CD4-positive, alpha-beta T cell treated with Interleukin-4 for 1 hour (primary cell): ENCODE data around the gene LZTS3.
A peak's percentile ranks its signal among the peaks of the same experiment; 100 is the strongest.
"Not testable (repeated sequence)": the region's sequence is repeated elsewhere in the genome, so short reads cannot be mapped to it uniquely, and the experiment has no call there.

Experiments used
- DNase-seq, 2 donors: peaks; one replicate each; pipeline ENCODE4 v3.0.0-alpha.2; 2020 to 2022

LZTS3 gene

DNA sequence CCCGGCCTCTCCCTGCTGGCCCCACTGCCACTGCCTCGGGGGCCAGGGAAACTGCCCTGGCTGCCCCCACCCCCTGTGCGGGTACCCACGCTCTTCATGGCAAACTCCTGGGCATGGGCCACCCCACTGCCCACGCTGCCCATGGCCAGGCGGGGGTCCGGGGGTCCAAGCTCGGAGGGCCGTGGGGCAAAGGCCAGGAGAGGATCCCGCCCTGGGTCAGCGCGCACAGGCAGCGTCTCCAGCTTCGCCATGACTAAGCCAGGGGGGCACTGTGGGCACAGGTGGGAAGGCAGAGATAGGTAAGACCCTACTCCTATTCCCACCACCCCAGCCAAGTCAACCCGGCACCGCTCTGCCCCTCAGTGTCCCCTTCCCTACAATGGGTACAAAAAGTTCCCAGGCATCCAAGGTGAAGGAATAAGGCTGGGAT, 6.4 kb downstream of the LZTS3 start:
- DNase-seq = no peak

DNA sequence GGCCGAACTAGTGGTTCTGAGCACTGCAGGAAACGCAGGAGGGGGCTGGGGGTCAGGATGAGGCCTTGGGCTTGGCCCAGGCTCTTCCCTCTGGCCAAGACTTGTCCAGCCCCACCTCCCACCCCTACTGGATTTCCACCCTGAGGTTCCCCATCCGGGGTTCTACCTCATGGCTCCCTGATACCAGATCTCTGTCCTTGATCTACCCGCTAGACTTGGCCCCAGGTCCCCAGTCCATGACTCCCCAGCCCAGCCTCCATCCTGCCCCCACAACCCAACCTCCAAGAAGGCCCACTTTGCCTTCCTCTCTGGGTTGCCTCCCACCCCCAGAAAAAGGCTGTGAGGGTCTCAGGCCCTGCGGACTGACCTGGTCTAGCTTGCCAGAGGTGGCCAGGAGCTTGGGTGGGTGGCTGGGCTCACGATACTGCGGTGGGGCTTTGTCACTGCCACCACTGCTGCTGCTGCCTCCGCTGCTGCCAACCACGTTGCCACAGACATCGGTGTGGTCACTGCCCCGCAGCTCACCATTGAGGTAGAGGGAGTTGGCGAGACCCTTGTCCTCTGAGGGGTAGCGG, 6.9 kb downstream of the LZTS3 start:
- DNase-seq = no peak

DNA sequence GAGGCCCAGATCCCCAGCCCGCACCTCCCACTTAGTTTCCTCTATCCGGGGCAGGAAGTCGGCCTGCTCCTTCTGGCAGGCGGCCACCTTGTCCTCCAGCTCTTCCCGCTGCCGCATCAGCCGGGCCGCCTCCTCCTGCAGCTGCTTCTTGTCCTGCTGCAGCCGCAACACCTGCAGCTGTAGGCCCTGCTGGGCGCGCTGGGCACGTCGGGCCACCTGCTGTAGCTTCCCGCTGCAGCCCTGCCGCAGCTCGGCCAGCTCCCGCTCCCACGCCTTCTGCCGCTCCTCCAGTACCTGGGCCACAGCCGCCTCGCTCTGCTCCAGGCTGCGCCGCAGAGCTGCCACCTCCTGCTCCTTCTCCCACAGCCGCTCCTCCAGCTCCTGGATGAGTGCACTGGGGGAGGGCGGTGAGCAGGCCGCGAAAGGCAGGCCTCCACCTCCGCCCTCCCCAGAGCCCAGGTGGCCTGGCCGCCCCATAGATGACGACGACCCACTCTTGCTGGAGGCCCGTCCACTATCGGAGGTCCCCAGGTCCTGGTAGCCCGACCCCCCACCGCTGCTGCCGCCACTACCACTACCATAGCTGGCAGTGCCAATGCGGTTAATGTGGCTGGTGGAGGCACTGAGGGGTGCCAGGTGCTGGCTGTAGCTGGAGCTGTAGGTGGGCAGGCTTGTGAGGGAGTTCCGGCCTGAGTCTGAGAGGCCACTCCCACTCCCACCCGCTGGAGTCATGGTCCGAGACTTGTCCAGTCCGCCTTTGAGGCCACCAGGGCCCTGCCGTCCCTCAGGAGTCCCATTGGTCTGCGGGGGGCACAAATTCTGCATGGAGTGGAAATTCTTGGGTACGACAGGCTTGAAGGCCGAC, 7.6 kb downstream of the LZTS3 start:
- DNase-seq = no peak

DNA sequence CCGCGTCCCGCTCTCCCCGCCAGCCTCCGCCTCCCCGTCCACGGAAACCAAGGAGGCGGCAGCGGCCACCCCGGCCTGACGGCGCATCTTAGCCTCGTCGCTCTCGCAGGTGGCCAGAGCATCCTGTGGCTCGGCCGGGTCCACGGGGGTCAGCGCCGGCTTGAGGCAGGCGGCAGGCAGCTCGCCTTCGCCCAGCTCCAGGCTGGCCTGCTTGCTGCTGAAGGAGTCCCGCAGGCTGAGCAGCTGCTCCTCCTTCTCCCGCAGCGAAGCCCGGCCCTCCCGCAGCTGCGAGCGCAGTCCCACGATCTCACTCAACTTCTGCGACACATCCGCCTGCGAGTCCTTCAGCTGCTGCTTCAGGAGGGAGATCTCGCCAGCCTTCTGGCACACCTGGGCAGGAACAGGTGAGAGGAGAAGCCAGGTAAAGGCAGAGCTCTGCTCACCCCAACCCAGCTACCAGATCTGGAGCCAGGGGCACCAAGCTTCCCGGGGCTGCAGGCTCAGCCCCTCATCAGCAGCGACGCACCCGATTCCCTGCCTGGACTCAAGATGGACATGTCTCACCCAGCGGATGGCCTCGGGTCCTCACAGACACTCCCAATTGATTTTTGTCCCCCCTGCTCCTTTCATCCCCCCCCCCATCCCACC, 8.5 kb downstream of the LZTS3 start:
- no peak for DNase-seq

DNA sequence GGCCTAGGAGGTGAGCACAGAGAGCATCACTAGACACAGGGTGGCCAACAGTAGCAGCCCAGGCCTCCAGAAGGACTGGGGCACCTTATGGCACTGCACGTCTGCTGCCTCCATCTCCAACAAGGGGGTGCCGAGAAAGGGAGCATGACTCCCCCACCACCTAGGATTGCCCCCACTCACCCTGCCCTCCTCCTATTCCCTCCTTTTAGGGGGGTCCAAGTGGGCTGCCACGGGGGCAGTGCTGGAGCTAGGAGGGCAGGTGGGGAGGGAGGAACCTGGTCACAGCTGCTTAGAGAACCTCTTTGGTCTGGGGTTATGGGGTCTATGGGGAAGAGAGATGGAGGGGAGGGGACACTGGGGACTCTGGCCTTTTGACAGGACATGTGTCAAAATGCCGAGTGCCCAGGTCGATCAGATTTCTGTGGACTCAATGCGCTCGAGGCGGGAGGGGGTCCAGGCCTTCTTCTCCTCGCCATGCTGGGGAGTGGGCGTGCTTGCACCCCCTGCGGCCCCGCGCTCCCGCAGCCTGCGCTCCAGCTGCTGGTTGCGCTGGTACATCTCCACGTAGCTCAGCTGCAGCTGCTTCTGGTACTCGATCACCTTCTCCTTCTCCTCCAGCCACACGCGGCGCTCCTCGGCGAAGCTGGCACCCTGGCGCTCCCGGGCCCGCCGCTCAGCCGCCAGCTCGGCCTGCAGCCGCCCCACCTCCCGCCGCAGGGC, 9.1 kb downstream of the LZTS3 start:
- no peak for DNase-seq

DNA sequence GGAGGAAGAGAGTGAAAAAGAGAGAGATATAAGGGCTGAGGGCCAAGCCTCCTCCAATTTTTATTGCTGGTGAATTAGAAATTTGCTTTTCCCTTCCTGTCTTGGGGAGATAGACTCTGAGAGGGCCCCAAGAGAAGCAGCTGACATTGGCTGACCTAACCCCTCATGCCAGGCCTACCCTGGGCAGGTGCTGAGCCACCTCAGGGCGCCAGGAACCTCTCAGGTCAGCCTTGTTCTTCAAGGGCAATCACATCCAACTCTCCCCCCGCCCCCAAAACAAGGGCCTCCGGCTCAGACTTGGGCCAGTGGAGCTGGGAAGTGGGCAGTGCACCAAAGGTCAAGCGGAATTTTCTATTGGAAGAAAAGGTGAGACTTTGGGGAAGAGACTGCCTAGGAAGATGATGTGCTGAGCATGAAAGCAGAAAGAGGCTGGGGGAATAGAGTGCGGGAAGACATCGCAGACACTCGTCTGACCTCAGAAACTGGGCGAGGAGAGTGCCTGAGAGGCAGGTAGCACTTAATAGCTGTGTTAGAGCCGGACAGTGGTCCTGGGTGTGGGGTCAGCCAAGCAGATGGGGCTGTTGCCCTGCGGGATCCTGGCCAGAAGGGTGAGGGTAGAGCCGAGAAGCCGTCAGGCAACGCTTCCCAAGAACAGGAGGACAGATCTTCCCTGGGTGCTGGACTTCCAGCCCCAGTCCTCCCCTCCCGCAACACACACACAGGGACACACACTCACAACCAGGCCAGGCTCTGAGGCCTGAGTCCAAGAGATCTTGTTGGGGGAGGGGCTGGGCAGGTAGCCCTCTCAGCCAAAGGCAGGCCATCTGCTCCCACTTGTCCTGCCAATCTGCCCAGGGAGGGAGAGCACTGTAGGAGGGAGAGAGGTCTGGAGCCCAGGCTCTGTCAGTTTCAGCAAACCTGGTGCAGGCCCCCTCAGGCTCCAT, 10.0 kb downstream of the LZTS3 start:
- DNase-seq = no peak

DNA sequence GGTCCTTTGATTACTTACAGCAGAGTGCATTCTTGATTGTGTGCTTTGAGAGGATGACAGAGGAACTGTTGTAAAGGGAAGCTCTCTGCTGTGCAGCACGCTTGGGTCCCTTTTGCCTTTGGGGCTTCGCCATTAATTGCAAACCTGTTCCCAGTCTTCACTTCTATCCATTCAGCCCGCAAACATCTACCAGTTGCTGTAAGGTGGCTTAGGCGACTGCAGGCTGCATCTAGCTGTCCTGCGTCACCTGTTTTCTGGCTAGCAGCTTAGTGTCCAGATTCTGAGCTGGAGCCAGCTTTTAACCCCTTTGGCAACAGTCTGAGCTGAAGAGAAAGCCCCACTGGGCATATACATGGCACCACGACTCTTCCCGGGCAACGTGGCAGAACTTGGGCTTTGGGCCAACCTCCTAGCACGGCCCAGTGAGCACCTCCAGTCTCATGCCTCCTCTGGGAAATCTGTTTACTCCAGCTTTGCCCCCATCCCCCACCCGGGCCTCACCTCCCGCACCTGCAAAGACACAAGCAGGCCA, 11.2 kb downstream of the LZTS3 start:
- DNase-seq = no peak

DNA sequence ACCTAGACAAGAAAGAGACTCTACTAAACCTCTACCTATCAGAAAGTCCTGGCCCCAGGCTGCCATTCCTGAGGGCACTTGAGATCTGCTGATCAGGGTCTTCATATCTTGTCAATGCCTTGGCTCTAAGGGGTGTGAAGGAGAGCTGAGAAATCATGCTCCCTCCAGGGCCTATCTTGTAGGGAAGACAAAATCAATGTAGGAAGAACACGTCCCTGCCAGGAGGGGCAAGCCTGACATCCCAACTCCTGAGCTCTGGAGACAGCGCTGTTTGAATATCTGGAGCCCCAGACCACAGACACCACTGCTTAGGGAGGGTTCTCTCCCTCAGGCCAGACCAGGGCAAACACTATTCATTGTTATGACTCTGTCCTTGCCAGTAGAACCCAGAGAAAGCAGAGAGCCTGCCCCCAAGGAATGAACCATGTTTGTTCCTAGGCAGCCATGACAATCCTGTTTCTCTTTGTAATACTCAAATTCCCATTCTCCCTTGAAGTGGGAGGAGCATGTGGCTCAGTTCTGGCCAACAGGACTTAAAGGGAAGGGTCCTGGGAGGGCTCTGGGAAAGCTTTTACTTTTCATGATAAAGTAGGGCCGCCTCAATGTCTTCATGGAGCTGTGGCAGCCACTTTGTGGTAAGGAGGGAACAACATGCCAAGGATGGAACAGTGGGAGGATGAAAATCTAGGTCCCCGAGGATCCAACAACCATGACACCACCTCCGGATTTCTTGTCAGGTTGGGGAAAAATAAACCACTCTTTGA, 11.9 kb downstream of the LZTS3 start:
- no peak for DNase-seq

DNA sequence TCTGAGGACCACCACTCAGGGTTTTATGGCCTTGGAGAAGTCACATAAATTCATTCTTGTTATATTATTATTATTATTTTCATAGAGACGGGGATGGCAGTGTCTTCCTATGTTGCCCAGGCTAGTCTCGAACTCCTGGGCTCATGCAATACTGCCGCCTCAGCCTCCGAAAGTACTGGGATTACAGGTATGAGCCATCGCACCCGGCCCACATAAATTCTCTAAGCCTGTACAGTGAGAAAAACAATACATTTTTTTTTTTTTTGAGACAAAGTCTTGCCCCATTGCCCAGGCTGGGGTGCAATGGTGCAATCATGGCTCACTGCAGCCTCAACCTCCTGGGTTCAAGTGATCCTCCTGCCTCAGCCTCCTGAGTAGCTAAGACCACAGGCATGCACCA, 12.9 kb downstream of the LZTS3 start:
- no peak for DNase-seq

DNA sequence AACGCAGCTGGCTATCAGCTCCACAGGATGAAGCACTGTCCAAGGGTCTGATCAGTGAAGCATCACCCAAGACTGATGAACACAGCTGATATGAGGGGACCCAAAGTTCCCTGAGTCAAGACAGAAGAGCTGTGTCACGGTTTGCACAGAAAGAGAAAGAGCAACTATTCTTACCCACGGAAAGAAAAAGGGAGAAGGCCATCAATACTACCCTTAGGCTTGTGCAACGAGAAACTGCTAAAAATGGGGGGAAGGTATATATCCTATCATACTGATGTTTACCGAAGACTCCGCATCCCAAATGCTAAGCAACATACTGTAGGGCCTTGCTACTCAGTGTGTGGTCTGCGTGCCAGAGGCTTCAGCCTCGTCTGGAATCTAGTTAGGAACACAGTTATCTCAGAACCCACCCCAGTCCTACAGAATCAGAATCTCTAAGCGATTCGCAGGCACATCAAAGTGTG, 14.3 kb downstream of the LZTS3 start:
- DNase-seq = peak in 1 of 2 donors; percentile 24

DNA sequence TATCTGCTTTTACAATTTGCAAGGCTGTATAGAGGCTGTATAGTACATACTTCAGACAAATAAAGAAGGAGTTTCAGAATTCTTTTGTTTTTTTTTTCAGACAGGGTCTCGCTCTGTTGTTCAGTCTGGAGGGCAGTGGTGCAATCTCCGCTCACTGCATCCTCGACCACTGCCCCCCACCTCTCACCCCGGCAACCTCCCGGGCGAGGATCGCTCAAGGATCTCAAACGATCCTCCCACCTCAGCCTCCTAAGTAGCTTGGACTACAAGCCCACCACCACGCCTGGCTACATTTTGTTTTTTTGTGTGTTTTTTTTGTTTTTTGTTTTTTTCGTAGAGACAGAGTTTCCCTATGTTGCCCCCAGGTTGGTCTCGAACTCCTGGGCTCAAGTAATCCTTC, 15.5 kb downstream of the LZTS3 start:
- no peak for DNase-seq

DNA sequence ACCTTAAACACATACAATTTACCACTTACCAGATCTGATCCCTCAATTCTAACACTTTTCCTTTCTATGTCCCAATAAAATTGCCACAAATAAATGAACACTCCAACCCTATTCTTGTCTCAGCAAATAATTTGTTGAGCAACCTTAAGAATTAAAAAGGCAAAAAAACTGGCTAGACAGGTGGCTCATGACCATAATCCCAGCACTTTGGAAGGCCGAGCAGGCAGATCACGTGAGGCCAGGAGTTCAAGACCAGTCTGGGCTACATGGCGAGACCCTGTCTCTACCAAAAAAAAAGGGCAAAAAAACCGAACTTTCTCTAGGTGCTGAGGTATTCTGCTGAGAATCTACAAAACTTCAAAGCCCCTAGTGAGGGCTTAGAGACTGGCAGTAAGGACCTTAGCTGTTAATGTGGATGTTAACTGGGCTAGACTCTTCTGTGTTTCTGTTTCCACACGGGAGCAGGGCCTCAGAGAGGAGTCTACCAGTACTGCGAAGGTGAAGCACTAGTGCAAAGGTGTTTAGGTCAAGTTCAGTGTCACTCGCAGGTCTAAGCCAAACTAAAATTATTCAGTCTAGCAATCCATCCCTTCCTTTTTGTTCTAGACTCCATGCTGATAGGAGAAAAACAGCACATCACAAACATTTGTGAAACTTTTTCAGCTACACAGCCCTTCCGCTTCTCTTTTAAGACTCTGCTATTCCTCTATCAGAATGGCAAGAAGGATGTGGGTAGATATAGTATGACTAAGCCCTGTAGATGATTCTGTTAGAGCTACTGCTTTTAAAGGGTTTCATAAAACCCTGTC, 16.3 kb downstream of the LZTS3 start:
- DNase-seq = peak in 1 of 2 donors; percentile 56

DNA sequence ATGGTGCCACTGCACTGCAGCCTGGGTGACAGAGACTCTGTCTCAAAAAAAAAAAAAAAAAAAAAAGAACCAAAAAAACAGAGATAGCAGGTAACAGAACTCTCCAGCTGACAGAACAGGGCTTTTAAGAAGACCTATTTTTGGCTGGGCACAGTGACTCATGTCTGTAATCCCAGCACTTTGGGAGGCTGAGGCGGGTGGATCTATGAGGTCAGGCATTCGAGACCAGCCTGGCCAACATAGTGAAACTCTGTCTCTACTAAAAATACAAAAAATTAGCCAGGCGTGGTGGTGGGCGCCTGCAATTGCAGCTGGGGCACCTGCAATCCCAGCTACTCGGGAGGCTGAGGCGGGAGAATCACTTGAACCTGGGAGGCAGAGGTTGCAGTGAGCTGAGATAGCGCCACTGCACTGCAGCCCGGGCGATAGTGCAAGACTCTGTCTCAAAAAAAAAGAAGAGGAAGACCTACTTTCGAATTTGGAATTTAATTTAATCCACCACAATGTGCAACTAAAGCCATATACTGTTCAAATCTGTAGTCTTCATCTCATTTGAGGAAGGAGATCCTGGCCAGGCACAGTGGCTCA, 21.2 kb downstream of the LZTS3 start:
- not testable (repeated sequence) for DNase-seq

DNA sequence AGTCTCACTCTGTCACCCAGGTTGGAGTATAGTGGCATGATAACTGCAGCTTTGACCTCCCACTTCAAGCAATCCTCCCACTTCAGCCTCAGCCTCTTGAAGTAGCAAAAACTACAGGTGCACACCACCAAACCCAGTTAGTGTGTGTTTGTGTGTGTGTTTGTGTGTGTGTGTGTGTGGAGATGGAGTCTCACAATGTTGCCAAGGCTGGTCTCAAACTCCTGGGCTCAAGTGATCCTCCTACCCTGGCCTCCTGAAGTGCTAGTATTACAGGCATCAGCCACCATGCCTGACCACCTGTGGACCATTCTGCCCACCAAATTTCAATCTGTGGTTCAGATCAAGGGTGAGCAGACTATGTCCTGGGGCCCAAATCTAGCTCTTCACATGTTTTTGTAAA, 22.4 kb downstream of the LZTS3 start:
- DNase-seq = no peak

DNA sequence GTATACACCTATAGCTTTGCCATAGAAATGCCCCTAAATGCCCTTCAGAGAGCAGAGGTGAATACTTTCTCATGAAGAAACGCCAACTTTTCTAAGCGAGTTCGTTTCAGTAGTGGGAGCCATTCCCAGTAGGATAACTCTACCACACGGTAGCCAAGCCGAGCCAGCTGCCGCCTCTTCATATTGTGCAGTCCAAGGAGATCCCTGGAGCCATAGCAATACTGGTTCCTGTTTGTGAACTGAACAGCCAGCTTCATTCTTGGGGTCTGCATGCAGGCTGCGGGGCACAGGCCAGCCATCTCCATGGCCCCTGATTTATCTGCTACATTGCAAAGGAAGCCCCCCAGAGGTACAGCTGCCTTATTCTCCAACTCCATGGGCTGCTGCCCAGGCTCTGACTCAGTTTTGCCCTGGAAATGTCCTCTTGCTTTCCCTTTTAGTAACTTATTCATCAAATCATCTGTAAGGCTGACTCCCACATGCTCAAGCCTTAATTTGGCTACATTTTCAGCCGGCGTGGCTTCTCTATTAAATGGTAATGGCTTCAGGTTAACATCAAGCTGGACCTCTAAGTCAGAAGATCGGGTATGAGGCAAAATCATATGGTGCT, 26.5 kb downstream of the LZTS3 start:
- DNase-seq = no peak

DNA sequence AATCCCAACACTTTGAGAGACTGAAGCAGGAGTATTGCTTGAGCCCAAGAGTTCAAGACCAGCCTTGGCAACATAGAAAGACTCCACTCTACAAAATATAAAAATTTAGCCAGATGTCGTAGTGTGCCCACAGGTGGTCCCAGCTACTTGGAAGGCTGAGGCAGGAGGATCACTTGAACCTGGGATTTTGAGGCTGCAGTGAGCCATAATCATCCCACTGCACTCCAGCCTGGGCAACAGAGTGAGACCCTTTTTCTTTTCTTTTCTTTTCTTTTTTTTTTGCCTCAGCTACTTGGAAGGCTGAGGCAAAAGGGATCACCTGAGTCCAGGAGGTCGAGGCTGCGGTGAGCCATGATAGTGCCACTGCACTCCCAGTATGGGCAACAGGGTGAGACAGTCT, 31.6 kb downstream of the LZTS3 start:
- DNase-seq = no peak

DNA sequence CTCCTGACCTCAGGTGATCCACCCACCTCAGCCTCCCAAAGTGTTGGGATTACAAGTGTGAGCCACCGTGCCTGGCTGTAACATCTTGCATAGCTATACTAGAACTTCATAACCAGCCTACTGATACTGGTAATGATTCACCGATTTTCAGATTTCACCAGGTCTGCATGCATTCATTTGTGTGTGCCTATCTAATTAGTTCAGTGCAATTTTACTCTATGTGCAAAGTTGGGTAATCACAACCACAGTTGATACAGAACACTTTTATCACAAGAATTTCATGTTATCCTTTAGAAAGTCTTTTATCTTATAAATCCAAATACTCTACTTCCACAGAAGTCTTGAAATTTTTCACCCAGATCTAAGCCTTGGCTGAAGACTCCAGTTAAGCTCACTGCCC, 35.9 kb downstream of the LZTS3 start:
- DNase-seq = no peak

DNA sequence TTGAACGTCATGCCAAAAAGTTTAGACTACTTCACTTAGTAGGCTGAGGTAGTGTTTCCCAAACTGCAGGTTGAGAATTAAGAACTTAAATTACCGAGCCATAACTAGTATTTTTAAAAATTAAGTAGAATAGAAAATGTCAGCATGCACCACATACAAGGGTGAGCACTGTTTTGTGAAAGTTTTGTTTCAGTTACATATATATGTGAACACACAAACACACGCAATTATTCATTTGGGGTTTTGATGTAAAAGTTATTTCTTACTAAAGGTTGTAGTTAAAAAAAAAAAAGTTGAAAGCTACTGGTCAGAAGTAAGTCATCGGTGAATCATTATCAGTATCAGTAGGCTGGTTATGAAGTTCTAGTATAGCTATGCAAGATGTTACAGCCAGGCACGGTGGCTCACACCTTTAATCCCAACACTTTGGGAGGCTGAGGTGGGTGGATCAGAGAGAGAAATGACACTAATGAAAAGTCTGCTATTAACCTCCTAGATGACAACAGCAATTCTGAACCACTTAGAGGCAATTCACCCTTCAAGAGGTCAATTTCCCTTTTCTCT, 37.8 kb downstream of the LZTS3 start:
- no peak for DNase-seq

DNA sequence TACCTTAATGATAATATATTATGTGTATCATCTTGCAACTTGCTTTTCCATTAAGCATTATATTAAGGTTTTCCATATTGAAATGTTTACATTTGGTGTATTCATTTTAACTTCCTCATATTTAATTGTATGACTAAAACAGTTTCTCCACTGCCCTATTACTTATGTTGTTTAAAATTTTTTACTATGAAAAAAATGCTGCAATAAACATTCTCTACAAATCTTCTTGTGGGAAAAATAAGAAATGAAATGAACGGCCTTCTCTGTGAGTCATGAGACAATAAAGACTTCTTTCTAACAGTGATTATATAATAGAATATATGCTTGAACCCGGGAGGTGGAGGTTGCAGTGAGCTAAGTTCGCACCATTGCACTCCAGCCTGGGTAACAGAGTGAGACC, 39.2 kb downstream of the LZTS3 start:
- DNase-seq = no peak
